GM18520 (cell line): ENCODE measurements around the gene AGRP.
A peak's percentile ranks its signal among the peaks of the same experiment; 100 is the strongest.
"Not testable (repeated sequence)": the region's sequence is repeated elsewhere in the genome, so short reads cannot be mapped to it uniquely, and the experiment has no call there.

Source experiments
- ATAC-seq: cut with Tn5 transposase; IDR thresholded peaks from one replicate; pipeline ENCODE4 v1.9.1; 2021; ENCODE audit not compliant: unreplicated experiment

The AGRP gene

DNA sequence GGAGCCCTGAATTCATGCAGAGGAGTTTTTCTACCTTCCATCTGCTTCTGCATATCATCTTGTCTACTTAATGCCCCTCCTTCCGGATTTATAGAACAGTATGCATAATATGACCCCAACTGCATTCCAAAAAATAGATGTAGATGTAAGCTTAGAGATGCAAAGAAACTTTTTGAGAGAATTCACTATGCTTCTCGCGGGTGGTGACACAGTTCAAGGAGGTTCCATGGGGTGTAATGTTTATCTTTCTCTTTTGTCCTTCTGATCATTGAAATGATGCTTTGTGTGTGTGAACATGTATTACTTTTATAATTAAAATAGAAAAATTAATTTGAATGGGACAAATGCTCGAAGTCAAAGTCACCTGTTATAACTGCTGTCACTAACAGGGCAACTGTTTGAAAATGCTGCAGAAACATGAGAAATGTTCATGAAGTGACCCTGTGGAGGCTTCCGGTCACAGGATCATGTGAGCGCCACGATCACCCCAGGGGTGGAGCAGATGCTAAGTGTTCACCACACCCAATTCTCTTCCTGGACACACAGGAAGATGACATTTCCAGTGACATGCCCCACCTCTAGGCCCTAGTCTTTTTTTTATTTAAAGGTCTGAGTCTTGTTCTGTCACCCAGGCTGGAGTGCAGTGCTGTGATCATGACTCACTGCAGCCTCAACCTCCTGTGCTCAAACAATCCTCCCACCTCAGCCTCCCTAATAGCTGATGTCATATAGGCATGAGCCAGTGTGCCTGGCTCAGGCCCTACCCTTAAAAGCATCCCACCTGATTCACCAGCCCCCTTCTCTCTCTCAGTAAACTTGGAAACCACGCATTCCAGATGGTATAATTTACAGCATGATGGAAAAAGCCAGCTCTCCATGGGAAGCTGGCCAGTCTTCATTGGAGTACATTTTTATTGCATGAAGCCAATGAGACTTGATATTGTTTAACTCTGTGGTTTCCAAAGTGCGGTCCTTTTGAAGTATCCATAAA, 21.0 kb upstream of the AGRP start:
- ATAC-seq: no peak

DNA sequence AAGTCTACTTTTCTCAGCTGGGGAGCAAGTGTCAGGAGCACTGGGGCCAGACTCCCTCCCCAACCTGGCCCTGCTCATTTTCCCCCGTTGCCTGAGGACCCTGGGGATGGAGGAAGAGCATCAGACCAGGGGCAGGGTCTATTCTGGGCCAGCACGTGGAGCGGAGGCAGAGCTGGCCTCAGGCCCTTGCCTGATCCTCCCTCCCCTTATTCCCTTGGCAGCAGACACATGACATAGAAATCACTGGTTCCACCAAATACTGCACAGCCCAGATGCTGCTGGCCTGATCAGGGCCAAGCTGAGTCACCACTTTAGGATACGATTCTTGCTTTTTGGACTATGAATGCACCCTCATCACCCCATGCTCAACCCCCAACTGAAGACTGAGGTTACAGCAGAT, 15.8 kb upstream of the AGRP start:
- ATAC-seq: no peak

GRCh38 chr16:67490335-67491096, 7.2 kb upstream of the AGRP start:
- ATAC-seq: no peak

- no peak for ATAC-seq
These were observed 6.2 kb upstream of the AGRP start for GRCh38 chr16:67489401-67490083.

DNA sequence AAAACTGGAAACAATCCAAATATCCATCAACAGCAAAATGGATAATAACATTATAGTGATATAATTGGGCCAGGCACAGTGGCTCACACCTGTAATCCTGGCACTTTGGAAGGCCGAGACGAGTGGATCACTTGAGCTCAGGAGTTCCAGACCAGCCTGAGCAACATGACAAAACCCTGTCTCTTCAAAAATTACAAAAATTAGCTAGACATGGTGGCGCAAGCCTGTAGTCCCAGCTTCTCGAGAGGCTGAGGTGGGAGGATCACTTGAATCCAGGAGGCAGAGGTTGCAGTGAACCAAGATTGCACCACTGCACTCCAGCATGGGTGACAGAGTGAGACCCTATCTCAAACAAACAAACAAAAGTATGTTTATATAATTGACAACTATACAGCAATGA, 4.2 kb upstream of the AGRP start:
- not testable (repeated sequence) for ATAC-seq

DNA sequence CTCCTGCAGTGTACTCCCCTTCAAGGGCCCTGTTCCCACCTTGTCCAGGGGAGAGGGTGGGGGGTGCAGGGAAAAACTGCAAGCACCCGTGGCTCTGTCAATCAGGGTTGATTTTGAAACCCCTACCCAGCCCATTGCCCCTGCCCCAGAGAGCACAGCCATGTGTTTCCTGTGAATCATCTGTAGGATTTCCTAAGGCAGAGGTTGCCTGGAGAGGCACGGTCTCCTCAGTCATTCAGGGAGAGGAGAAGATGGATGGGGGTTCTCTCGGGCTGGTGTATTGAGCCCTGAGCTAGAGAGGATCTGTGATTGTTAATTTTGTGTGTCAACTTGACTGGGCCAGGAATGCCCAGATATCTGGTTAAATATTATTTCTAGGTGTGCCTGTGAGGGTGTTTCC, 3.5 kb upstream of the AGRP start:
- no peak for ATAC-seq

GRCh38 chr16:67483731-67484525, 581 bp upstream of the AGRP start:
- ATAC-seq: no peak

- ATAC-seq: no peak
These were observed 968 bp downstream of the AGRP start for GRCh38 chr16:67482233-67482924.

GRCh38 chr16:67481561-67482232, 1.6 kb downstream of the AGRP start:
- ATAC-seq: no peak

DNA sequence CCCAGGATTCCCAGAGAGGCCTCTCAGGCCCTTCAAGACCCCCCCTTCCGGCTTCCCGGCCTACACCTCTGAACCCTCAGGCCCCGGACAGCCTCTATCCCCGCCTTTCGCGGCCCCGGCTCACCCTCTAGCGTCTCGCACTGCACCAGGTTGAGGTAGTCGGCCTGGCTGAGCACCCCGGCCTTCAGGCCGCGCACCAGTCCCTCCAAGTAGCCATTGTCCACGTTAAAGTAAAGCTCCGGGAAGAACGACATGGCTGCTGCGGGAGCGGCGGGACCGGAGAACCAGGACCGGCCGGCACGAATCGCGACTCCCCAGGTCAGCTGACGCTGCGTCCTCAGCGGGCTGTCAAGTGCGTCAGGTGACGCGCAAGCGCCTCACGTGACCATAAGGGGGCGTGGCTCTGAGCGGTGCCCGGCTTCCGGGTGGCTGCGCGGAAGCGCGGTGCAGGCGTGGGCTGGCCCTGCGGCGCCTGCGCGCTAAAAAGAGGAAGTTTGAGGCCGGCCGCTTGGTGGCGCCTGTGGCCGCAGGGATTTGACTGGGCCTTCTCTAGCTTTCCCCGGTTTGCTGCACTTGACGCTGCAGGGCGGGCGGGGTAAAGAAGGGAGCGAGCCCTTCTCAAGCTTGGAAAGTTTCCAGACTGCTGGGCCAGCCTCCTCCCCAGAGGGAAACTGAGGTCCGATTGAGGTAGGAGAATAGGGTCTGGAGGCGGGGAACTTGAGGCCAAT, 2.4 kb downstream of the AGRP start, which contains the start of gene ATP6V0D1:
Gene ATP6V0D1, minus strand, starts transcription at position 325 of the 728 bp plus-strand sequence. Its CDS starts 71 bp downstream, at position 254.
- ATAC-seq: peak; percentile 88

GRCh38 chr16:67477960-67478554, 5.3 kb downstream of the AGRP start:
- no peak for ATAC-seq

DNA sequence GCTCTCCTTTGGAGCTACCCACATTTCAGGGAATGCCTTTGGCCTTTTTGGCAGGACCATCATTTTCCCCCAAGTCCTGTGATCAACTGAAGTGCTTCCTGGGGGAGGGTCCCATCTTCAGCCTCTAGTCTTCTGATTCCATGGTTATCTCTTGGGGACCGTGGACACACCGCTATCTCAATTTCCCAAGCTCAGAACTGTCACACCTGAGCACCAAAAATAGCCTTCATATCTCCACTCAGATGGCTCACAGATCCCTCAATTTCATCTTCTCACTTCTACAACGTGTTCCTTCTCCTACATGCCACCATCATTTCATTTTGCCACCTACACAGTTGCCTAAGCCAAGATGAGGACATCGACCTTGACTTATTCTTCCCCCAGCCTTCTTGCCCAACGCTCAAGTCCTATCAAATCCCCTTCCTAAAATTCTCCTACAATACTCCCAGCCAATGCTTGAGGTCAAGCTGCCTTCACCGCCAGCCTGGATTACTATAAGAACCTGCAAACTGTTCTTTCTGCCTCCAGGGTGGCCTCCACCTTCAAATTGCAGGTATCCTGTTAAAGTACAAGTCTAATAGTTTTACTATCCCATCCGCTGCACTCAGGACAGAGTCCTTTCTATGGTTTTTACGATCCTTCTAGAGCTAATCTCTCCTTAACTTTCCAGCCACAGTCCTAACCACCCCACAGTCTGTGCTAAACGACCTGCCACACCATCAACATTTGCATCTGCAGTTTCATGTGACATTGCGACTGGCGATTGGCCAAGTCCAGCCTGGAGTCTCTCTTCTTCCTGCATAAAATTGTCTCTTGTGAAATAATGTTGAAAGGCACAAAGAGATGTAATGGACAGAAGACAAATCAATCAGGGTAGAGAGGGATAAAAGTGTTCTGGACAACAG, 8.5 kb downstream of the AGRP start:
- ATAC-seq: no peak

DNA sequence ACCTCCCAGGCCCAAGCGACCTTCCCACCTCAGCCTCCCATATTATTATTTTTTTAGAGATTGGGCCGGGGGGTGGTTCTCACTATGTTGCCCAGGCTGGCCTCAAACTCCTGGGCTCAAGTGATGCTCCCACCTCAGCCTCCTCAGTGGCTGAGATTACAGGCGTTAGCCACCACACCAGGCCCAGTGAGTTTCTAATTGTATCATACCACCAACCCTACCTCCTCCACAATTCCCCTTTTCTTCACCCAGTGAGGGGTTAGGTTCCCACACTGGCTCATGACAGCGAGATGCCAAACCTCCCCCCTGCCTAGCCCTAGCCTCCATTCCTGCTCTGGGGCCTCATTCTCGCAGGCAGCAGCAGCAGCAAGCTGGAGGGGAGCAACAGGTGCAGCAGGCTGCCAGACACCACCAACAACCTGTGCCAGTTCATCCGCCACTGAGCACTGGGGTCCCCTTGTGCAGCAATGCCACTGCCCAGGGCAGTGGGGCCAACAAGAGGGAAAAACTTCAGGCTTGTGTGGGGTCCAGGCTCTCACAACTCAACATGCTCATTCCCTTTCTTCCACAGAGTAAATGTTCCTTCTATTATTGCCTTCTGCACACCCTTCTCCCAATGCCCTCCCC, 11.5 kb downstream of the AGRP start:
- ATAC-seq: no peak

GRCh38 chr16:67470359-67470758, 13.0 kb downstream of the AGRP start:
- no peak for ATAC-seq

DNA sequence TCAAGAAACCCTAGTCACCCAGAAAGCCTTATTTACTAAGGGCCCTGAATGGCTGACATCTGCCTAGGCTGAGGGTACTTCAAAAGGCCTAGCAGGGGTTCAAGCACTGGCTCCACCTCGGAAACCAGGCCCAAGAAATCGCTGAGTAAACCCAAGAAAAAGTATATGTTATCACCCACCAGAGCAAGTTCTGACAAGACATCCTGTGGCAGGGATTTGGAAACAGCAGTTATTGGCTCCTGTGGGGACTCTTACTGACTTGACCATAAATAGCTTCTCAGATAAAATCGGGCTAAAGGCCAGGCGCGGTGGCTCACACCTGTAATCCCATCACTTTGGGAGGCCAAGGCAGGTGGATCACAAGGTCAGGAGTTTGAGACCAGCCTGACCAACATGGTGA, 14.6 kb downstream of the AGRP start:
- no peak for ATAC-seq

- ATAC-seq: no peak
These were observed 16.8 kb downstream of the AGRP start for GRCh38 chr16:67466581-67466980.

DNA sequence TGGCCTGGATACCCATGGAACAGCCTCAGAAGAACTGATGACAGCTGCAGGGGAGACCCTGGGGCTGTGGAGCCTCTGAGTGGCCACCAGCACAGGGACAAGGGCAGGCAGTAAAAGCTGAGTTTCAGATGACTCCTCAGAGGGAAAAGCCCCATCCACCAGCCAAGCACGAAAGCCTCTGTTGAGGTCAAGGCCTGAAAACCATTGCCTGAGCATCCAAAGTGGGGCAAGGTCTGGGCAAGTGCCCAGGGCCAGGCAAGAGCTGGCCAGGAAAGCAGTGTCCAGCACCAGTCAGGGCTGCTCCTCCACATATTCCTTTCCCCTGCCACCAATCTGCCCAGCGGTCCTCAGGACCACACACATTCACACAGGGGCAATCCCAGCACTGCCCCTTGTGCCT, 18.8 kb downstream of the AGRP start:
- no peak for ATAC-seq
